HepG2 (cell line): ENCODE data around the gene TRMT1. TPM values are rescaled to one million over a fixed set of nuclear protein-coding genes. Genes with fewer than 3 reads are reported as not detected.

ENCODE experiments used
- IRF2 ChIP-seq: IDR thresholded peaks from 2 replicates; pipeline ENCODE4 v1.6.1; 2018; ENCODE audit warnings: missing genetic modification reagents, missing compliant biosample characterization
- KDM3A ChIP-seq: IDR thresholded peaks from 2 replicates; pipeline ENCODE4 v1.6.1; 2018; ENCODE audit warnings: low read depth, missing compliant biosample characterization
- MAX ChIP-seq: IDR thresholded peaks from 2 replicates; pipeline ENCODE4 v1.6.1; 2012; ENCODE audit warnings: inconsistent platforms
- MTERF4 ChIP-seq: sonication (generic); formaldehyde crosslinking; IDR thresholded peaks from 2 replicates; pipeline ENCODE4 v1.8.0; 2023; ENCODE audit warnings: mild to moderate bottlenecking, missing genetic modification reagents
- RERE ChIP-seq: IDR thresholded peaks from 2 replicates; pipeline ENCODE4 v1.6.1; 2016; ENCODE audit warnings: low read depth, missing genetic modification reagents, missing compliant biosample characterization
- RFXANK ChIP-seq: IDR thresholded peaks from 2 replicates; pipeline ENCODE4 v1.6.1; 2016
- SMC3 ChIP-seq: IDR thresholded peaks from 2 replicates; pipeline ENCODE4 v1.6.1; 2011; ENCODE audit warnings: low read length, improper control_type of control experiment
- THAP8 ChIP-seq: sonication (generic); formaldehyde crosslinking; IDR thresholded peaks from 2 replicates; pipeline ENCODE4 v1.5.1; 2020; ENCODE audit warnings: missing genetic modification reagents, mild to moderate bottlenecking, borderline replicate concordance
- XRCC5 ChIP-seq: fragments of 200-400 bp; formaldehyde crosslinking; optimal IDR thresholded peaks from 2 replicates; pipeline ENCODE3; 2017; ENCODE audit warnings: mild to moderate bottlenecking, low read length
- ZEB1 ChIP-seq: IDR thresholded peaks from 2 replicates; pipeline ENCODE4 v1.6.1; 2012; ENCODE audit warnings: mild to moderate bottlenecking, low read depth, inconsistent platforms; ENCODE audit not compliant: insufficient replicate concordance
- ZMAT5 ChIP-seq: sonication (generic); formaldehyde crosslinking; IDR thresholded peaks from 2 replicates; pipeline ENCODE4 v1.5.0; 2020; ENCODE audit warnings: mild to moderate bottlenecking, low read depth, missing genetic modification reagents, borderline replicate concordance
- ZNF205 ChIP-seq: IDR thresholded peaks from 2 replicates; pipeline ENCODE4 v1.6.1; 2018; ENCODE audit warnings: missing biosample characterization, missing genetic modification reagents
- ZNF367 ChIP-seq: sonication (generic); formaldehyde crosslinking; IDR thresholded peaks from 2 replicates; pipeline ENCODE4 v1.4.0; 2020; ENCODE audit warnings: missing genetic modification reagents, borderline replicate concordance
- ZNF512 ChIP-seq: sonication (generic); formaldehyde crosslinking; IDR thresholded peaks from 2 replicates; pipeline ENCODE4 v1.4.0; 2020; ENCODE audit warnings: mild to moderate bottlenecking, missing genetic modification reagents
- ZNF720 ChIP-seq: sonication (generic); formaldehyde crosslinking; IDR thresholded peaks from 2 replicates; pipeline ENCODE4 v1.4.0; 2020; ENCODE audit warnings: missing genetic modification reagents
- polyA plus RNA-seq, 8 experiments: library from polyadenylated mRNA; depleted of rRNA in 3 of 8; stranded (reverse) in 7 of 8; unstranded in 1 of 8; fragments of >200 nt; fragmentation: Illumina TruSeq in 4 of 8; extraction: Trizol in 4 of 8; gene quantifications; 2 replicates each; pipeline versions ENCODE4 v1.2.1 to v1.2.3, GENCODE V29; 2011 to 2016; ENCODE audit warnings: low read depth in 4 of 8, missing spikeins in 1 of 8, mixed read lengths in 1 of 8; ENCODE audit not compliant: insufficient read depth in 1 of 8
- total RNA-seq, 5 experiments: library from RNA; depleted of rRNA; stranded (reverse); fragments of >200 nt; fragmentation: Illumina TruSeq; extraction: Trizol; gene quantifications; 2 replicates each; pipeline ENCODE4 v1.2.3, GENCODE V29; 2016; ENCODE audit warnings: low read depth in 1 of 5

The TRMT1 gene
- total and polyA plus RNA-seq, 2 of the 13 experiments (the other 11 are each of a cell fraction or from before 2014, with no cell fraction given) = 35.5 to 44.1 TPM

GRCh38 chr19:13162724-13163608 lies 46.4 kb upstream of the TRMT1 start (continued):
- TF ChIP-seq MTERF4 (CRISPR knock-in tag) (peak; percentile 82; the same call in 1 of the 2 replicates), ZMAT5 (CRISPR knock-in tag) (no peak), IRF2 (CRISPR knock-in tag) (peak; percentile 93), ZEB1 (no peak), ZNF512 (no peak), ZNF367 (CRISPR knock-in tag) (no peak), THAP8 (CRISPR knock-in tag) (no peak), RFXANK (CRISPR knock-in tag) (no peak), SMC3 (no peak), RERE (CRISPR knock-in tag) (no peak; the same call in 1 of the 2 replicates), ZNF720 (CRISPR knock-in tag) (no peak), MAX (peak; percentile 65), XRCC5 (peak; percentile 58), ZNF205 (0 out of 2 replicates have a peak, but pooled peaks have one; percentile 43), KDM3A (CRISPR knock-in tag) (peak; percentile 66)
